ENCODE results near the gene SEMA6B.
"Not testable (repeated sequence)": the region's sequence is repeated elsewhere in the genome, so short reads cannot be mapped to it uniquely, and the experiment has no call there.

SEMA6B gene

DNA sequence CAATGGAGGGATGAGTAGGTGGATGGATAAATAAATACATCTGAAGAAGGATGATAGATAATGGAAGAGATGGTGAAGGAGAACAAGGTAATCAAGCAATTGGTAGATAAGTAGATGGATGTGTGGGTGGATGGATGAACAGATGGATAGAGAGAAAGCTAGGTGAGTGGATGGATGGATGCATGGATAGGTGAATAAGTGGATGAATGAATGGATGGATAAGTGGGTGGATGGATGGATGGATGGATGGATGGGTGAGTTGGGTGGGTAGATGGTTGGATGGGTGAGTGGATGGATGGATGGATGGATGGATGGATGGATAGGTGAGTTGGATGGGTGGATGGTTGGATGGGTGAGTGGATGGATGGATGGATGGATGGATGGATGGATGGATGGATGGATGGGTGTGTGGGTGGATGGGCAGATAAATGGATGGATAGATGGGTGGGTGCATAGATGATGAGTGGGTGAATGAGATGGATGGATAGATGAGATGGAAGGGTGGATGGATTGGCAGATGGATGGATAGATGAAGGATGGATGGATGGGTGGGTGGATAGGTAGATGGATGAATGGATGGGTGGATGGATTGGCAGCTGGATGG lies 6.3 kb downstream of the SEMA6B start:
- Histone ChIP-seq H3K27ac (ENCODE audit: low read depth, low read length) (no peak overlapping the region), H3K4me1 (ENCODE audit: insufficient read depth, low read length) (no peaks in the 10 kb centered on the region)

DNA sequence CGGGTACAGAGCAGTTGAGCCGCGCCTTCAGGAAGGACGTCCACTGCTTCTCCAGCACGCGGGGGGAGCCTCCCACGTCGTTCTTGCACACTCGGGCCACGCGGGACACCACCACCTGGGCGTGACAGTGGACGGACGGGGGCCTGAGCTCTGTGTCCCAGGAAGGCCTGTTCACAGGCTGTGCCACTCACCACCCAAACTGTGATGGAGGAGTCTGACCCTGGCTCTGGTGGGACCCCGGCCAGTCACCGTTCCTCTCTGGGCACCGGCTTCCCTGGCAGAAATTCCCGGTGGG lies 7.0 kb downstream of the SEMA6B start:
- no peak overlapping the region for H3K4me3 ChIP-seq (ENCODE audit: low read depth in 1 of 2, low read length in 2 of 2)
- no peaks in the 10 kb centered on the region for H3K36me3 ChIP-seq (ENCODE audit: insufficient read depth, low read length)
- H3K27me3 ChIP-seq (ENCODE audit: control insufficient read depth in 1 of 2, insufficient read depth in 2 of 2, low read length in 2 of 2) = peaks cover 0 to 5% of the 10 kb centered on the region in 2 donors
- H3K4me1 ChIP-seq (ENCODE audit: insufficient read depth, low read length) = no peaks in the 10 kb centered on the region
- H3K9me3 ChIP-seq (ENCODE audit: low read length) = no peaks in the 10 kb centered on the region
- no peak overlapping the region for H3K27ac ChIP-seq (ENCODE audit: low read depth, low read length)
- H3K9ac ChIP-seq (ENCODE audit: low read length) = no peak overlapping the region

More for the DNA sequence above, 6.3 kb downstream of the SEMA6B start:
- Histone ChIP-seq H3K27me3 (ENCODE audit: control insufficient read depth in 1 of 2, insufficient read depth in 2 of 2, low read length in 2 of 2) (peaks cover 0 to 11% of the 10 kb centered on the region in 2 donors), H3K36me3 (ENCODE audit: insufficient read depth, low read length) (no peaks in the 10 kb centered on the region), H3K9me3 (ENCODE audit: low read length) (no peaks in the 10 kb centered on the region), H3K4me3 (ENCODE audit: low read depth in 1 of 2, low read length in 2 of 2) (no peak overlapping the region), H3K9ac (ENCODE audit: low read length) (no peak overlapping the region)

DNA sequence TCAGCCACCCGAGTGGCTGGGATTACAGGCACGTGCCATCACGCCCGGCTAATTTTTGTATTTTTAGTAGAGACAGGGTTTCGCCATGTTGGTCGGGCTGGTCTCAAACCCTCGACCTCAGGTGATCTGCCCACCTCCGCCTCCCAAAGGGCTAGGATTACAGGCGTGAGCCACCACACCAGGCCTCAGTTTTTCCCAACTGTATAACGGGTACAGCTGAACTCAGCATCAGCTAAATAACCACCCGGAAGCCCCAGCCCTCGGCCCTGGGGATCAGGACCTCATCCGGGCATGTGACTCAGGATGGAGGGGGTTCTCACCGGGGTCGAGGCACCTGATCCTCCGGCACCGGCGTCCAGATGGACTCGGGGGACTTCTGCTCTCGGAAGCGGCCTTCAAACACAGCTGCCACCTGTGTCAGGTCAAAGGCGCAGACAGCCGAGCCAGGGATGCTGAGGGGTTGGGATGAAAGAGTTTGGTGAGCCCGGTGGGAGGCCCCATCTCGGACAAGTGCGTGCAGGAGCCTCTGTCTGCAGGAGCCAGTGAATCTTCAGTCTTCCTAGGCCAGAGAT lies 8.9 kb downstream of the SEMA6B start:
- Histone ChIP-seq H3K9me3 (ENCODE audit: low read length) (no peaks in the 10 kb centered on the region), H3K27ac (ENCODE audit: low read depth, low read length) (no peak overlapping the region), H3K4me3 (ENCODE audit: low read depth in 1 of 2, low read length in 2 of 2) (no peak overlapping the region), H3K4me1 (ENCODE audit: insufficient read depth, low read length) (no peaks in the 10 kb centered on the region), H3K9ac (ENCODE audit: low read length) (no peak overlapping the region), H3K27me3 (ENCODE audit: control insufficient read depth in 1 of 2, insufficient read depth in 2 of 2, low read length in 2 of 2) (peaks cover 0 to 5% of the 10 kb centered on the region in 2 donors), H3K36me3 (ENCODE audit: insufficient read depth, low read length) (no peaks in the 10 kb centered on the region)

DNA sequence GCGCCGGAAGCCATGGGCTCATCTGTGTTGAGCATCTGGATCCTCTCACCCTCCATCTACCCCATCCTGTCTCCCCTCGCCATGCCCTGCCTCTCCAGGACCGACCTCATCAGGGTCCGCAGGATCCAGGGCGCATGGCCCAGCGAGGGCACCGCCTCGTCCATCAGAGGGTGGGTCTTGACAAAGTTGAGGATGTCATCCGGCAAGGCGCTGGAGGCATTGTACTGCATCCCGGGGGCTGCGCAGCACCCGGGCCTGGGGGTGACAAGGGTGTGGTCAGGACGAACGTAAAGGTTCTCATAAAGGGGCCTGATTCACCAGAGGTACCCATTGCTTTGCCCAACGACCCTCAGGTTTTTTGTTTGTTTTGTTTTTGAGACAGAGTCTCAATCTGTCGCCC lies 9.5 kb downstream of the SEMA6B start:
- Histone ChIP-seq H3K4me1 (ENCODE audit: insufficient read depth, low read length) (no peaks in the 10 kb centered on the region), H3K27me3 (ENCODE audit: control insufficient read depth in 1 of 2, insufficient read depth in 2 of 2, low read length in 2 of 2) (peaks cover 0 to 5% of the 10 kb centered on the region in 2 donors), H3K4me3 (ENCODE audit: low read depth in 1 of 2, low read length in 2 of 2) (no peak overlapping the region), H3K36me3 (ENCODE audit: insufficient read depth, low read length) (no peaks in the 10 kb centered on the region), H3K9ac (ENCODE audit: low read length) (no peak overlapping the region), H3K9me3 (ENCODE audit: low read length) (no peaks in the 10 kb centered on the region), H3K27ac (ENCODE audit: low read depth, low read length) (no peak overlapping the region)

DNA sequence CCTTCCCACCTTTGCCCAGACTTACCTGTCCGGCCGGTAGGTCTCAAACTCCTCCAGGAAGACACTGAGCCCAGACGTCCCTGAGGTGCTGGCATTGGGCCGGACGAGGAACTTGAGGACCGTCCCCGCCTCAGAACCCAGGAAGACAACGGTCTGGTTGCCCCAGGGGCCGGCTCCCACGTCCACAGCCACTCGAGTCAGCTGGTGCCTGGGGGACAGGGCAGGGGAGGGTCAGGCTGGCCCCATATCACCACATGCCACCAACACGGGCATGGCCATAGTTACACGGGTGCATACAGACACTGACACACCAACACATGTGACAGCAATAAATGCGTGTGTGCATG lies 11.3 kb downstream of the SEMA6B start:
- H3K4me1 ChIP-seq (ENCODE audit: insufficient read depth, low read length) = no peaks in the 10 kb centered on the region
- no peak overlapping the region for H3K4me3 ChIP-seq (ENCODE audit: low read depth in 1 of 2, low read length in 2 of 2)
- H3K9me3 ChIP-seq (ENCODE audit: low read length) = no peaks in the 10 kb centered on the region
- no peak overlapping the region for H3K27ac ChIP-seq (ENCODE audit: low read depth, low read length)
- H3K9ac ChIP-seq (ENCODE audit: low read length) = no peak overlapping the region
- peaks cover 0 to 5% of the 10 kb centered on the region in 2 donors for H3K27me3 ChIP-seq (ENCODE audit: control insufficient read depth in 1 of 2, insufficient read depth in 2 of 2, low read length in 2 of 2)
- H3K36me3 ChIP-seq (ENCODE audit: insufficient read depth, low read length) = no peaks in the 10 kb centered on the region

DNA sequence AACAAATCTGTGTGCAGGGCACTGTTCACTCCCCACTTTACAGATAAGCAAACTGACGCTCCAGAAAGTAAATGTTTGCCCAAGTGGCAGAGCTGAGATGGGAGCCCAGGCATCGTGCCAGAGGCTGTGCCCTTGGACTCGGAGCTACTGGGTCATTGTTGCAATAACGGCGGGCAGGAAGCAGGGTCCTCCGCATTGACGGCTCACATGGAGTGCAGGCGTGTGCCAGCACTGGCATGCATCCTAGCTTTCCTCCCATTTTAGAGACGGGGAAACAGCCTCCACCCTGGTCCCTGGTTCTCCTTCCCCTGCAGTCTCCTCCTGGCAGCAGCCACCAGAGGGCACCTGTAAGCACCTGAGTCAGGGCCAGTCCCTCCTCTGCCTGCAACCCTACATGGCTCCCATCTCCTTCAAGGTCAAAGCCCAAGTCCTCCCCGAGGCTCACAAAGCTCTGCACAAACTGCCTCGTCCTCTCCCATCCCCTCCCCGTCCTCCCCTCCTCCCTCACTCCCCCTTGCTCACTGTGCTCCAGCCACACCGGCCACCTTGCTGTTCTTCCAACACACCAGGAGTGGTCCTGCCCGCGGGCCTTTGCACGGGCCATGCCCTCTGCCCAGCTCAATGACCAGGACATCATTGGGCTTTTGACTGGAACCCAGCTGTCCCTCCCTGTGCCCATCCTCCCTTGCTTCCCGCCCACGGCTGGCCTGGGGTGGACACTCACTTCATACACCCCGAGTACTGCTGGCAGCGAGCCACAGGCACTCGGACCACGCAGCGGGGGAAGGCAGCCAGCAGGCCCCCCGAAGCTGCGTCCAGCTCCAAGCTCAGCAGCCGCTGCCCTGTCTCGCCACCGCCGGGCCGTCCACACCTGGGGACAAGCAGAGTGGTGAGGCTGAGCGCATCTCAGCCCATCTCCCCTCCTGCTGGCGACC lies 11.9 kb downstream of the SEMA6B start:
- Histone ChIP-seq H3K9ac (ENCODE audit: low read length) (no peak overlapping the region), H3K9me3 (ENCODE audit: low read length) (no peaks in the 10 kb centered on the region), H3K27ac (ENCODE audit: low read depth, low read length) (no peak overlapping the region), H3K4me3 (ENCODE audit: low read depth in 1 of 2, low read length in 2 of 2) (no peak overlapping the region), H3K36me3 (ENCODE audit: insufficient read depth, low read length) (no peaks in the 10 kb centered on the region), H3K4me1 (ENCODE audit: insufficient read depth, low read length) (no peaks in the 10 kb centered on the region), H3K27me3 (ENCODE audit: control insufficient read depth in 1 of 2, insufficient read depth in 2 of 2, low read length in 2 of 2) (peaks cover 0 to 5% of the 10 kb centered on the region in 2 donors)

DNA sequence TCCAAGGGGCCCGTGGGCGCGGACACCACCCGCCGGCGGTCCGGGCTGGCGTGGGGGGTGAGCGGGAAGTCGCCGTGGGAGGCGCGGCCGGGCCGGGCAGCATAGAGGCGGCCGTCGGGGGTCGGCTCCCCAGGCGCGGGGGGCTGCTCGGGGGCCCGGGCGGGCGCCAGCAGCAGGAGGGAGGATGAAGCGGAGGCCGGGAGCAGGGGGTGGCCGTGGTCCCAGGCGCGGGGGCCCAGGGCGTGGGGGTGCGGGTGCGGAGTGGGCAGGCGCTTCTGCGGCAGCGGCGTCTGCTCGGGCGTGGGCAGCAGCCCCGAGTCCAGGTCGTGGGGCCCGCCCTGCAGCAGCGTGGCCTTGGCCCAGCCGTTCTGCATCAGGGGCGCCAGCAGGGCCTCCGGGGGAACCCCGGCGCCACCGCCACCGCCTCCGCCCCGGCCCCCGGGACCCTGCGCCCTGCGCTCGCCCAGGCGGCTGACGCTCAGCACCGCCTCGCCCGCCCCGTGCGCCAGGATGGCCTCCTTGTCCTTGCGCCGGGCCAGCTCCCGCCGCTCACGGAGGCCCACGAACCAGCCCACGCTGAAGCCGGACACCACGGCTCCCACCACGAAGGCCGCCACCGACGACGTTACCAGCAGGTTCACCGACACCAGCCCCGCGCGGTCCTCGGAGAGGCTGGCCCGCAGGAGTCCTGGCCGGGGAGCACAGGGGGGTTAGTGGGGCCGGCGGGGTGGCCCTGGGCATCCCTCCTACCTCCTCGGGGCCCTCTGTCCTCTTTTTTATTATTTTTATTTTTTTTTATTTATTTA lies 15.4 kb downstream of the SEMA6B start:
- Histone ChIP-seq H3K27ac (ENCODE audit: low read depth, low read length) (no peak overlapping the region), H3K27me3 (ENCODE audit: control insufficient read depth in 1 of 2, insufficient read depth in 2 of 2, low read length in 2 of 2) (no peaks in the 10 kb centered on the region), H3K9ac (ENCODE audit: low read length) (no peak overlapping the region), H3K4me1 (ENCODE audit: insufficient read depth, low read length) (no peaks in the 10 kb centered on the region), H3K4me3 (ENCODE audit: low read depth in 1 of 2, low read length in 2 of 2) (no peak overlapping the region), H3K36me3 (ENCODE audit: insufficient read depth, low read length) (no peaks in the 10 kb centered on the region), H3K9me3 (ENCODE audit: low read length) (peaks cover 6% of the 10 kb centered on the region)

DNA sequence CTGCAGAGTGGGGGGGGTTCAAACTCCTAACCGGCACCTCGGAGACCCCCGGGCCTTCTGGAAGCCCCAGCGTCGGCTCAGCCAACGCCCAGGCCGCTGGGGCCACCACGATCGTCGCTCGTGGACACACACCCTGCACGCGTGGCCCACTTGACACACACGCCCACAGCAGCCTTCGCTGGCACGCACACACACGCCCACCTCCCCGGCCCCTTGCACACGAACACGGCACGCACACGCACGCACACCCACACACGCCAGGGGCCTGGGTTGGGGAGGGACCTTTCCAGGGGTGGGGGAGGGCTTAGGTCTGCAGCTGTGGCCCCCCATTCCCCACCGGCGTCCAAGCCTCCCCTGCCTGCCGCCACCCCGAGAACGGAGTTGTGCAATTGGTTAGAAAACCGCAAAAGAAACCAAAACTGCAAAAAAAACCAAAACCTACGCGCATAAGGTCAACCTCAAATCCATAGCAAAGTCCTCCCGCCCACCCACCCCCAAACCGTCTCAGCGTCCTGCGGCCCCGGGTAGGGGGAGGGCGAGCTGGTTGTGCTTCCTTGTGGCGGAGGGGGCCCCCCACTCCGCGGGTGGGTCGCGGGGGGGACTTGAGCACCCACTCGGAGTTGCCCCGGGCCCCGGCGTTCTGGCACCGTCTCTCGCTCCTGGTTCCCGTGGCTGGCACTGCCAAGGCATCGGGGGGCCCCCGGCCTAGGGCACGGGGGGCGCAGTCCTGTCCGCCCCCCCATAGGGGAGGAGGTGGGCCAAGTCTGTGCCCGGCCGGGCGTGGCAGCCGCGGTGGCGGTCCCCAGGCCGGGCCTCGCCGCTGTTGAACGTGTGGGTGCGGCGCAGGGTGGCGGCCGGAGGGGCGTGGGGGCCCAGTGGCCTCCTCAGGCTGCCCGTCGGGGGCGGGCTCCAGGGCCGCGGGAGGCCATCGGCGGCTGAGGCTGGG lies 16.3 kb downstream of the SEMA6B start:
- no peak overlapping the region for H3K27ac ChIP-seq (ENCODE audit: low read depth, low read length)
- no peaks in the 10 kb centered on the region for H3K4me1 ChIP-seq (ENCODE audit: insufficient read depth, low read length)
- H3K36me3 ChIP-seq (ENCODE audit: insufficient read depth, low read length) = no peaks in the 10 kb centered on the region
- no peak overlapping the region for H3K9ac ChIP-seq (ENCODE audit: low read length)
- no peak overlapping the region for H3K4me3 ChIP-seq (ENCODE audit: low read depth in 1 of 2, low read length in 2 of 2)
- H3K27me3 ChIP-seq (ENCODE audit: control insufficient read depth in 1 of 2, insufficient read depth in 2 of 2, low read length in 2 of 2) = peaks cover 0 to 6% of the 10 kb centered on the region in 2 donors
- peaks cover 6% of the 10 kb centered on the region for H3K9me3 ChIP-seq (ENCODE audit: low read length)

DNA sequence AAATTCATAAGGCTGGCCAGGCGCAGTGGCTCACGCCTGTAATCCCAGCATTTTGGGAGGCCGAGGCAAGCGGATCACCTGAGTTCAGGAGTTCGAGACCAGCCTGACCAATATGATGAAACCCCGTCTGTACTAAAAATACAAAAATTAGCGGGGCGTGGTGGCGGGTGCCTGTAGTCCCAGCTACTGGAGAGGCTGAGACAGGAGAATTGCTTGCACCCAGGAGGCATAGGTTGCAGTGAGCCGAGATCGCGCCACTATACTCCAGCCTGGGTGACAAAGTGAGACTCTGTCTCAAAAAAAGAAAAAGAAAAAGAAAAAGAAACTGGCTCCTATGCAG lies 17.7 kb downstream of the SEMA6B start:
- H3K27ac ChIP-seq (ENCODE audit: low read depth, low read length); H3K9me3 ChIP-seq (ENCODE audit: low read length); H3K27me3 ChIP-seq (ENCODE audit: control insufficient read depth in 1 of 2, insufficient read depth in 2 of 2, low read length in 2 of 2): not testable (repeated sequence)

DNA sequence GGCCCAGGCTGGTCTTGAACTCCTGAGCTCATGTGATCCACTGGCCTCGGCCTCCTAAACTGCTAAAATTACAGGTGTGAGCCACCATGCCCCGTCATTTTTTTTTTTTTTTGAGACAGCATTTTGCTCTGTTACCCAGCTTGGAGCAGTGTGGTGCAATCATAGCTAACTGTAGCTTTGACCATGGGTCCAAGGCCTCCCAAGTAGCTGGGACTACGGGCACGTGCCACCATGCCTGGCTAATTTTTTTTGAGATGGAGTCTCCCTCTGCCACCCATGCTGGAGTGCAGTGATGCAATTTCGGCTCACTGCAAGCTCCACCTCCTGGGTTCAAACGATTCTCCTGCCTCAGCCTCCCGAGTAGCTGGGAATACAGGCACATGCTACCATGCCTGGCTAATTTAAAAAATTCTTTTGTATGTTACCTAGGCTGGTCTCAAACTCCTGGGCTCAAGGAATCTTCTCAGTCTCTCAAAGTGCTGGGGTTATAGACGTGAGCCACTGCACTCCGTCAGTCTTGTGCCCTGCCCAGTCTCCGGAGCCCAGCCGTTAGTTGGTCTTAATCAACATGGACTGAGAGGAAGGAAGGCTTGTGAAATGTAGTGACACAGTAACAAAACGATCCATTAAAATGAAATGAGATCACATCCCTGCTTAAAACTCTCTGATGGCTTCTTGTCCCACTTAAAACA lies 18.2 kb downstream of the SEMA6B start:
- Histone ChIP-seq H3K27ac (ENCODE audit: low read depth, low read length) (no peak overlapping the region), H3K9me3 (ENCODE audit: low read length) (peaks cover 6% of the 10 kb centered on the region), H3K36me3 (ENCODE audit: insufficient read depth, low read length) (no peaks in the 10 kb centered on the region), H3K9ac (ENCODE audit: low read length) (no peak overlapping the region), H3K4me3 (ENCODE audit: low read depth in 1 of 2, low read length in 2 of 2) (no peak overlapping the region), H3K27me3 (ENCODE audit: control insufficient read depth in 1 of 2, insufficient read depth in 2 of 2, low read length in 2 of 2) (peaks cover 0 to 9% of the 10 kb centered on the region in 2 donors), H3K4me1 (ENCODE audit: insufficient read depth, low read length) (no peaks in the 10 kb centered on the region)

More for the DNA sequence above, 17.7 kb downstream of the SEMA6B start:
- not testable (repeated sequence) for H3K9ac ChIP-seq (ENCODE audit: low read length); H3K4me3 ChIP-seq (ENCODE audit: low read depth in 1 of 2, low read length in 2 of 2); H3K36me3 ChIP-seq (ENCODE audit: insufficient read depth, low read length); H3K4me1 ChIP-seq (ENCODE audit: insufficient read depth, low read length)

Data from muscle layer of colon (tissue), 2 donors.